ENCODE data around the gene LGALS9.
"Not testable (repeated sequence)": the region's sequence is repeated elsewhere in the genome, so short reads cannot be mapped to it uniquely, and the experiment has no call there.

The LGALS9 gene

GRCh38 chr17:27644586-27644985, 13.6 kb downstream of the LGALS9 start:
- no peak for TF ChIP-seq CTCF (IDR thresholded peaks at IDR 0.05; ENCODE audit: control insufficient read depth, insufficient read depth, low read depth, low read length, missing control alignments)
- no peak for DNase-seq (ENCODE audit: low read depth)

GRCh38 chr17:27645621-27646020, 14.6 kb downstream of the LGALS9 start:
- not testable (repeated sequence) for H3K4me3 ChIP-seq (ENCODE audit: control insufficient read depth, low read depth, low read length); DNase-seq (ENCODE audit: low read depth)

More at GRCh38 chr17:27644586-27644985, 13.6 kb downstream of the LGALS9 start:
- H3K4me3 ChIP-seq (ENCODE audit: control insufficient read depth, low read depth, low read length), result no peak overlapping the region

- no peak for DNase-seq (ENCODE audit: low read depth)
- no peak for TF ChIP-seq CTCF (IDR thresholded peaks at IDR 0.05; ENCODE audit: control insufficient read depth, insufficient read depth, low read depth, low read length, missing control alignments)
- H3K4me3 ChIP-seq (ENCODE audit: control insufficient read depth, low read depth, low read length), result no peak overlapping the region
Measured at GRCh38 chr17:27646232-27646631, 15.2 kb downstream of the LGALS9 start.

GRCh38 chr17:27647765-27648164, 16.8 kb downstream of the LGALS9 start:
- H3K4me3 ChIP-seq (ENCODE audit: control insufficient read depth, low read depth, low read length), result no peak overlapping the region
- DNase-seq (ENCODE audit: low read depth), result no peak
- TF ChIP-seq CTCF (IDR thresholded peaks at IDR 0.05; ENCODE audit: control insufficient read depth, insufficient read depth, low read depth, low read length, missing control alignments), result no peak

- not testable (repeated sequence) for H3K4me3 ChIP-seq (ENCODE audit: control insufficient read depth, low read depth, low read length); DNase-seq (ENCODE audit: low read depth)
Measured at GRCh38 chr17:27649111-27649571, 18.2 kb downstream of the LGALS9 start.

- no peak for TF ChIP-seq CTCF (IDR thresholded peaks at IDR 0.05; ENCODE audit: control insufficient read depth, insufficient read depth, low read depth, low read length, missing control alignments)
Measured at GRCh38 chr17:27649929-27650328, 18.9 kb downstream of the LGALS9 start.

GRCh38 chr17:27650836-27651235, 19.8 kb downstream of the LGALS9 start:
- TF ChIP-seq CTCF (IDR thresholded peaks at IDR 0.05; ENCODE audit: control insufficient read depth, insufficient read depth, low read depth, low read length, missing control alignments), result no peak
- H3K4me3 ChIP-seq (ENCODE audit: control insufficient read depth, low read depth, low read length), result no peak overlapping the region
- no peak for DNase-seq (ENCODE audit: low read depth)

More at GRCh38 chr17:27649929-27650328, 18.9 kb downstream of the LGALS9 start:
- DNase-seq (ENCODE audit: low read depth), result no peak
- H3K4me3 ChIP-seq (ENCODE audit: control insufficient read depth, low read depth, low read length), result no peak overlapping the region

All from AG09309 (cell line).